ENCODE data around the gene MYO5A.
"Not testable (repeated sequence)": the region's sequence is repeated elsewhere in the genome, so short reads cannot be mapped to it uniquely, and the experiment has no call there.

MYO5A gene

GRCh38 chr15:52540374-52541012, 11.8 kb upstream of the MYO5A start:
- DNase-seq = no peak

- no peak for DNase-seq
These were observed 8.8 kb upstream of the MYO5A start for GRCh38 chr15:52537459-52537858.

- DNase-seq = no peak
These were observed 3.7 kb upstream of the MYO5A start for GRCh38 chr15:52532427-52532826.

- no peak for DNase-seq
These were observed 1.3 kb upstream of the MYO5A start for GRCh38 chr15:52529940-52530339.

- DNase-seq = peak; percentile 0
These were observed 753 bp upstream of the MYO5A start for GRCh38 chr15:52529341-52529924.

GRCh38 chr15:52527911-52528563, 643 bp downstream of the MYO5A start:
- DNase-seq = no peak

DNA sequence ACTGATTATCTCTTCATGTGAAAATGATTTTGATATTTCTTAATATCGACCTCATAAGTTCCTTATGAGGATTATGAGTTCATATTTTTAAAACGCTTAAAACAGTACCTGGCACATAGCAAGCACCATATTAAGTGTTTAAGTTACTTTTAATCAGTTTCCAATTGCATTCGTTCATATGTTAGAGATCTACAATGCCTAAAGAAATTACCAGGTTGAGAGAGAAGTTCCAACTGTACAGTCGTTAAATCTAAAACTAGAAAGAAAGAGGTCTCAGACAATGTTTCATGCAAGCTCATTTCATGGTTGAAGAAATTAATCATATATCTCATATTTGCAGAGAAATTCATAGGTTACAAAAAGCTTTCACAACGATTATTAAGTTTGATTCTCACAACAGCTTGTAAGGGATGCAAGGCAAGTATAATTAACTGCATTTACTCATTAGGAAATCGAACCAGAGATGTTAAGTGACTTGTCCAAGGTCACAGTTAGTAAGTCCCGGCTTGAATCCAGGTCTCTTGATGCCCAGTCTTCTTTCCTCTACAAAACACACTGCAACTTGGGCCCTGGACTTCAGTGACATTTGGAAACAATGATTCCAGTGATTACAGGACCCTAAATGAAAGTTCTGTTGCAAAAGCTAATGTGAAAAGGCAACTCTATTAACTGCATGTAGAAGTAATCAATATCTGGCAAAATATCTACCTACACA, 1.3 kb downstream of the MYO5A start:
- no peak for DNase-seq

DNA sequence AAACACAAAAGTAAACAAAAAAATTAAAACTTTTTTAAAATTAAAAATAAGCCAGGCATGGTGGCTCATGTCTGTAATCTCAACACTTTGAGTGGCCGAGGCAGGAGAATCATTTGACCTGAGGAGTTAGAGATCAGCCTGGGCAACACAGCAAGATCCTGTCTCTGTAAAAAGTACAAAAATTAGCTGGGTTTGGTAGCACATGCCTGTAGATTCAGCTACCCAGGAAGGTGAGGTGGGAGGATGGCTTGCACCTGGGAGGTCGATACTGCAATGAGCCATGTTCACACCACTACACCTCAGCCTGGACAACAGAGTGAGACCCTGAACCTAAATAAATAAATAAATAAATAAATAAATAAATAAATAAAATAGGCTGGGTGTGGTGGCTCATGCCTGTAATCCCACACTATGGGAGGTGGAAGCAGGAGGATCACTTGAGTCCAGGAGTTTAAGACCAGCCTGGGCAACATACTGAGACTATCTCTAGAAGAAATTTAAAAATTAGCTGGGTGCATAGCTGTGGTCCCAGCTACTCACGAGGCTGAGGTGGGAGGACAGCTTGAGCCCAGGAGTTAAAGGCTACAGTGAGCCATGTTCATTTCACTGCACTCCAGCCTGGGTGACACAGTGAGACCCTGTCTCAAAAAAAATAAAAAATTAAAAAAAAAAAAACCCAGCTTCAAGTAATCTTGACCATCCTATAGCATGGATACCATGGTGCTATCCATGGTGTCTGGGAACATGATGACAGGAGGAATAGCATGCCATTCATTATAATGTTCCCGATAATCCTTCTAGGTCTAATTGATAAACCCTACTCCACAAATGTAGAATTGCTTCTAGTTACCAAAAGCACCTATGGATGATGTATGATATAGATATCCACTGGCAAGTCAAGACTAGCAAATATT, 4.2 kb downstream of the MYO5A start:
- no peak for DNase-seq

- DNase-seq = no peak
These were observed 5.0 kb downstream of the MYO5A start for GRCh38 chr15:52523647-52524046.

DNA sequence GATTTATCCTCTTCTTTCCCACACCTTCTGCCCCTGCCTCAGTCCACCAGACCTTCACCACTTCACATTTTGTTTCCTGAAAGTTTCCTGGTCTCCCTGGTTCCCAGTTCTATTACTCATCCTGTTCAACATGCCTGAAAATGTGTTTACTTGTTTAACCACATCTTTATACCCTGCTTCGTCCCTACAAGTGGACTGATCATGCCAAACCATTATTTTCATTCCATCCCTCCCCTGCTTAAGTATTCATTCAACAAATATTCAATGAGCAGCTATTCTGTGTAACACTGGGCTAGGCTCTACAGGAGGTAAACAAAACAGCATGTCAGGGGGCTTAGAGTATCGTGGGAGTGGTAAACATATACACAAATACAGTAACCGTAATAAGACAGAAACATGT, 5.5 kb downstream of the MYO5A start:
- no peak for DNase-seq

- DNase-seq = no peak
These were observed 7.0 kb downstream of the MYO5A start for GRCh38 chr15:52521682-52522081.

- DNase-seq = no peak
These were observed 8.3 kb downstream of the MYO5A start for GRCh38 chr15:52520421-52520820.

- DNase-seq = no peak
These were observed 10.0 kb downstream of the MYO5A start for GRCh38 chr15:52518487-52519371.

DNA sequence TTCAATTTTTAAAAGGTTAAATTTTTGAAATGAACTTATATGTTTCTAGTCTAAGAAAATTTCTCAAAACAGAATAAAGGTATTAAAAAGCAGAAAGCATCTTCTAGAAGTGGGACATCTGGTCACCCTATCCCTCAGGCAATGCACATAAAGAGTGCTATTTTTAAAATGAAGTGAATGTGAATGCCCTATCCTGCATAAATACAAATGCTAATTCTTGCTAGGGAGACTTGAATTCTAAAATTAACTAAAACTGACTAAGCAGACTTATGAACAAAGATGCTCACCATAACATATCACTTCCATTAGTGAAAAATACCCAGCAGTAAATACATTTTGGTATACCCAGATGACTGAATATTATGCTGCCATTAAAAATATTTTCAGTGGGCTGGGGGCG, 11.7 kb downstream of the MYO5A start:
- no peak for DNase-seq

DNA sequence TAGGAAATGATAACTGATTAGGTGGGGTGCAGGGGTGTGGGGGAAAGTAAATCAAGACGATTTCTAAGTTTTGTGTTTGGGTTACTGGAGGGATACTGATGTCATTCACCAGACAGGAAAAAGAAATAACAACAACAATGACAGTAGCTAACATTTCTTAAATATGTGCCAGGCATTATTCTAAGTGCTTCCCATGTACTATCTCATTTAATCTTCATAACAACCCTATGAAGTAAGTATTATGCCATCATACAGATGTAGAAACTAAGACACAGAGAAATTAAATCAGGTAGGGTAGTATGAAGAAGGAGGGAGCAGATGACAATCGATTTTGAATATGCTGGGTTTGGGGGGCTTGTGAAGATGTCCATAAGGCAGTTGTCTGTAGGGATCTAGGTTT, 13.3 kb downstream of the MYO5A start:
- DNase-seq = no peak

- no peak for DNase-seq
These were observed 14.2 kb downstream of the MYO5A start for GRCh38 chr15:52514482-52514881.

DNA sequence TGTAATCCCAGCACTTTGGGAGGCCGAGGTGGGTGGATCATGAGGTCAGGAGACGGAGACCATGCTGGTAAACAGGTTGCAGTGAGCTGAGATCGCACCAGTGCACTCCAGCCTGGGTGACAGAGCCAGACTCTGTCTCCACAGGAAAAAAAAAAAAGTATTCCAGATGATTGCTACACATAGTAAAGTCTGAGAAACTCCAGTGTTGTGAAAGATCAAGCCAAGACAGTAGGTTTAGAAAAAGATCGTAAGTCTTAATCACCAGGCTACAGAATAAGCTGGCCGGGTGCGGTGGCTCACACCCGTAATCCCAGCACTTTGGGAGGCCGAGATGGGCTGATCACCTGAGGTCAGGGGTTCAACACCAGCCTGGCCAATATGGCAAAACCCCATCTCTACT, 15.8 kb downstream of the MYO5A start:
- not testable (repeated sequence) for DNase-seq

DNA sequence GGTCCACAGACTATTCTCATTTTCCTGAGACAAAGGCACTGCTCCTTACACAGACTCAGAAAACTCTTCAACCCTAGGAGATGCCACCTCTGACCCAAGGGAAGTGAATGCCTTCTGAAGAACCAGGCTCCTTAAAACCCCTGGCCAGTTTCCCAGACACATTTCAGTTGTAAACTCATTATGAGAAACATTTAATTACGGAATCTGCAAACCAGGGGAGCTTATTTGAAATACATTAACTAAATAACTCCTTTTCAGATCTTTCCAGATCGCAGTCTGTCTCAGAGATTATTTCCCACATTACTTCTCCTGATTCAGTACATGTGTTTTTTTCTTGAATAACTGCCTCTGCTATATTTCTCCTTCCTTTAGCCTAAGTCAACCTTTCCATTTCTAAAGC, 17.6 kb downstream of the MYO5A start:
- no peak for DNase-seq

- DNase-seq = no peak
These were observed 19.0 kb downstream of the MYO5A start for GRCh38 chr15:52509500-52510245.

- no peak for DNase-seq
These were observed 22.1 kb downstream of the MYO5A start for GRCh38 chr15:52506549-52506948.

DNA sequence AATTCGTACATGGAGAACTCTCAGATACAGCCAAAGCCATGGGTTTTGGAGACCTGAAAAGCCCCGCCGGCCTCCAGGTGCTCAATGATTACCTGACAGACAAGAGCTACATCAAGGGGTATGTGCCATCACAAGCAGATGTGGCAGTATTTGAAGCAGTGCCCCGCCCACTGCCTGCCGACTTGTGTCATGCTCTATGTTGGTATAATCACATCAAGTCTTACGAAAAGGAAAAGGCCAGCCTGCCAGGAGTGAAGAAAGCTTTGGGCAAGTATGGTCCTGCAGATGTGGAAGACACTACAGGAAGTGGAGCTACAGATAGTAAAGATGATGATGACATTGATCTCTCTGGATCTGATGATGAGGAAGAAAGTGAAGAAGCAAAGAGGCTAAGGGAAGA, 23.5 kb downstream of the MYO5A start:
- DNase-seq = no peak
